HL-60/S4 treated with phorbol 12-myristate 13-acetate at 8.2 ng/mL for 4 days and 3 days (cell line): ENCODE data around the gene GABRG3.
"Not testable (repeated sequence)": the region's sequence is repeated elsewhere in the genome, so short reads cannot be mapped to it uniquely, and the experiment has no call there.

Experiments
- in situ Hi-C: fragments of 300-500 bp; cut with MboI; formaldehyde crosslinking; loops from 2 replicates; pipeline ENCODE4 v1.15.0; 2022; ENCODE audit warnings: low sequenced_read_pairs

Gene GABRG3

DNA sequence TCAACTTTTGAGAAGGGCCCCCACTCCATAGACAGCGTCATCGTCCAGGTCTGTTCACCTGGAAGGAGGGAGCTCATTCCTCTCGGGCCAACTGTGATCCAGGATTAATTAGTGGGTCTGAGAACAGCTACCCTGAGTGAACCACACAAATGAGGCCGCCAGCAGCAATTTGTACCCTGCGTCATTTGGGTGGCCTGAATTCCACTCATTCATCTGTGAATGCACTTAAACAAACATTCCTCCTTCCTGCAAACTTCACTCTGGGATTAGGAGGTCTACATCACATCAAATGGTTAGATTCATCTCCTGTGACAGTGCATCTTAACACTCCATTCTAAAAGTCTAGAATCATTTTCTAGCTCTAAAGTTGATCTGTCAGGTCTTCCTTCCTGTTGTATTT, 201.8 kb downstream of the GABRG3 start:
- in situ Hi-C loops, result no loop called here

DNA sequence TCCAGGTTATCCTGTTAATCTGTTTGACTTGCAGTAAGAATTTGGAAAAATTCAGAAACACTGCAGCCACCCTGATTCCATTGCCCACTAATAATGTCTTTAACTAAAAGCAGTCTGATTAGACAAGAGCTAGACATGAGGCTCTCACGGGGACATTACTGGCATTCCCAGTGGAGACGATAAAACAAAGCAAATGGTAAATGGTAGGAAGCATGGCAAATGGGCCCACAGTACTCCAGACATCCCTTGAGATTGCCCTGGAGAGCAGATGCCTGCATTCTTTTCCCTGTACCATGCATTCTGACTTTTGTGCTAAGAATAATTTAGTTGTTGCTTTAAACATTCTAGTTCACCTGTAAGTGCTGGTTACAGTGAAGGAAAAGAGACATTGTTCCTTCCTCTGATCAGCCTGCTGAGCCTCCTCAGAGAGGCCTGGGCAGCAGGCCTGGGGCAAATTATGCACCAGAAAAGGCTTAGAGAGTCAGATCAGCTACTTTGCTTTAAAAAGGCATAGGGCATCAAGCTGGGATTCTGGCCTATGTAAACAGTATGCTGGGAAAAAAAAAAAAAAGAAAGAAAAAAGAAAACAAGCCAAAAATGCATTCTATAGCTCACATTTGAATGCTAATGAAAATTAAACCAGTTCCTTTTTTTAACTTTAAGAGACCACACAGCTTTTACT, 204.6 kb downstream of the GABRG3 start:
- in situ Hi-C loops, result no loop called here

DNA sequence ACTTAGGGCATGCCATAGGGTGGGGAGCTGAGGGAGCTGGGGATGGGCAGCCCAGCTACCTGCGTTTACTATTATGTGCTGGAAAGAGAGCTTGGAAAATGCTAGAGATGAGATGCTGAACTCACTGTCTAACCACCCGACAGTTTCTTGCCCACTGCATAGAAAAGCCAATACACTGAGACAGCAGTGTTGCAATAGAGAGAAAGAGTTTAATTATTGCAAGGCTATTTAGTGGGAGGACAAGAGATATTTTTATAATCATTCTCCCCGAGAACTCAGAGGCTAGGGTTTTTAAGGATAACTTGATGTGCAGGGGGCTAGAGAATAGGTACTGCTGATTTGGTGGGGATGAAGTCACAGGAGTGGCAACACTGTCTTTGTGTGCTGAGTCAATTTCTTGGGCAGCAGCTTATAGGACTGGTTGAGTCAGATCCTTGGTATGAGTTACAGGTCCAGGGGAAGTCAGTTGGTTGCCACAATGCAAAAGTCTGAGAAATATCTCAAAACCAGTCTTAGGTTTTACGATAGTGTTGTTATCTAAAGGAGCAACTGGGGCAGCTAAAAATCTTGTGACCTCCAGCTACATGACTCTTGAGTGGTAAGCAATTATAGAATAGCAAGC, 205.9 kb downstream of the GABRG3 start:
- in situ Hi-C loops, result no loop called here

DNA sequence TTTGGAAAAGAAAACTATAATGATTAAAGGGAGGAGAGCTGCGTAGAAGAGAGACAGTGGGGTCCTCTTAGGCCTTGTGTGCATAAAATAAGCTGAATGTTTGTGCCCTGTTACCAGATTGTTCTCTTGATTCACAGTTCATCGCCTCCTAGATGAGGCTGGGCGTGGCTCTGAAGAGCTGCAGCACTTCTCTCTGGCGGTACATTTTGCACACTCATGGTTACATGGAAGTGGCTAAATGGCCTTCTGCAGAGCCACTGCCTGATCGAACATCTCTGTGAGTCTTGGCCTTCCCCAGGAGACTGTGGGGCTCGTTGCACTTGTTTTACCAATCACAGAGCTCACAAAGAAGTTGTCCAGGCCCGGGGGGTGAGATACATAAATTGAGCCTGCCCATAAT, 208.8 kb downstream of the GABRG3 start:
- in situ Hi-C loops, result no loop called here

DNA sequence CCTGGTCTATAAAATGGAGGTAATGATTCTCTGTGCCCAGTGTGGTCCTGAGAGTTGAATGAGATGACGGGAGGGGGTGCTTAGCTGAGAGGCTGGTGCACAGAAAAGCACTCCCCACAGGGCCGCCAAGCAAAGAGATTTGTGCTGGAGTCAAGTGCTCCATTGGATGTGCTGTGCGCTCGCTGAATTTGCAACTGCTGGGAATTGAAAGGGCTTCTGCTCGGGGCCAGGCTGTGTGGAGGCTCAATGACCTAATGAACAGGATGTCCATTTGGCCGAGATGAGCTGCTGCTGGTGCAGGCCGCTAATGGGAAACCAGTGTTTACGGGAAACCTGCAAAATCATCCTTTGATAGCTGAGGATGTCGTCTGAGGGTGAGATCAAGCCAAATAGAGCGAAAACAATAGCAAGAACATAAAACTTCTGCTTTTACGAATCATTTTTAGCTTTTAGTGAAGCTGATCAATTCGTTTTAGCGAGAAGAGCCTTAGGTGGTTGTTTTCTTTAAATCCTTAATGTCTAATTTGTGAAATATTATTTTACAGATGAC, 211.7 kb downstream of the GABRG3 start:
- in situ Hi-C loops, result no loop called here

DNA sequence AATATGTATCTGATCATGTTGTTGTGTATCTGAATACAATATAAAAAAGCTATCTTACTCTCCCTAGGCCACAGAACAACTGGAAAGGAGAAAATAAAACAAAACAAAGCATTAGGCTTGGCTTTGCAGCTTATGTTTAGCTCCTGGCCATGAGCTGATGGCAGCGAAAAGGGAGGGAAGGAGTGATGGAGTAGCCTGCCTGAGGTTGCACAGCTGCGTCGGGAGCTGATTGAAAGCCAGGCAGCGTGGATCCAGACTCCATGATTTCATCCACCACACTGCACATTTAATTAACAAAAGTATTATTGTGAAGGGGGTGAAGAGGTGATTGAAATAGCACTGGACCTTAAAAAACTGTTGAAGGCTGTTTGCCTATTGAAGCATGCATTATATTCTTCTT, 212.2 kb downstream of the GABRG3 start:
- in situ Hi-C loops, result no loop called here

DNA sequence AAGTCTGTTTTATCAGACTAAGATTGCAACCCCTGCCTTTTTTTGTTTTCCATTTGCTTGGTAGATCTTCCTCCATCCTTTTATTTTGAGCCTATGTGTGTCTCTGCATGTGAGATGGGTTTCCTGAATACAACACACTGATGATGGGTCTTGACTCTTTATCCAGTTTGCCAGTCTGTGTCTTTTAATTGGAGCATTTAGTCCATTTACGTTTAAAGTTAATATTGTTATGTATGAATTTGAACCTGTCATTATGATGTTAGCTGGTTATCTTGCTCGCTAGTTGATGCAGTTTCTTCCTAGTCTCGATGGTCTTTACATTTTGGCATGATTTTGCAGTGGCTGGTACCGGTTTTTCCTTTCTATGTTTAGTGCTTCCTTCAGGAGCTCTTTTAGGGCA, 220.5 kb downstream of the GABRG3 start:
- in situ Hi-C loops, result not testable (repeated sequence)

DNA sequence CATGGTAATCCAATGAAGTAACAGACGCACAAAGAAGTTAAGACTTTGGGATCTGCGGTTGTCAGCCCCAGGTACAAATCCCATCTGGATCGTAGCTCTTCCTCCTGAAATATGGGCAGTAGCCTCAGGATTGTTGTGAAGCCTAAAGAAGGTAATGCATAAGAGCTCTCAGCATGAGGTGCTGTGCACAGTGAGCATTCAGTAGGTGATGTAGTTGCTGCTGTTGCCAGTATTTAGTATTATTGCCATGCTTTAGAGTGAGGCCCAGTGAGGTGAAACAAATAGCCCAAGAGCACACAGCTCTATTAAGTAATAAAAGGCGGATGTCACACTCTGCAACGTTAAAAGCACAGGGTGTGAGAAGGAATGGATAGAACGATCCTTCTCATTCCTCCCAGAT, 225.7 kb downstream of the GABRG3 start:
- in situ Hi-C loops, result no loop called here

DNA sequence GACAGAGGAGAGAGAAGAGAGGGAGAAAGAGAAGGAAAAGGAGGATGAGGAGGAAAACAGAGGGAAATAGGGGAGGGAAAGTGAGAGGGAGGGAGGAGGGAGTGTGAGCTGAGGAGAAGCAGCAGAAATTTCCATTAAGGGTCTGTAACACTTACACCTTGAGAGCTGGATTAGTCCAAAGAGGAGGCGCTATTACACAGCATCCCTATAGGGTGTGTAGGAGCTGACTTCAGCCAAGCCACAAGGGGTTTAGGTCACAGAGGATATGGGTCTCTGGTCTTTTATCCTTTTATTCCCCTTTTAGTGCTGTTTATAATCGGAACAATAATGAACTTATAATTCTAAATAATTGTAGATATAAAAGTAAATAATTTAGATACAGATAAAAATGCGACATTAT, 230.4 kb downstream of the GABRG3 start:
- in situ Hi-C loops, result no loop called here

DNA sequence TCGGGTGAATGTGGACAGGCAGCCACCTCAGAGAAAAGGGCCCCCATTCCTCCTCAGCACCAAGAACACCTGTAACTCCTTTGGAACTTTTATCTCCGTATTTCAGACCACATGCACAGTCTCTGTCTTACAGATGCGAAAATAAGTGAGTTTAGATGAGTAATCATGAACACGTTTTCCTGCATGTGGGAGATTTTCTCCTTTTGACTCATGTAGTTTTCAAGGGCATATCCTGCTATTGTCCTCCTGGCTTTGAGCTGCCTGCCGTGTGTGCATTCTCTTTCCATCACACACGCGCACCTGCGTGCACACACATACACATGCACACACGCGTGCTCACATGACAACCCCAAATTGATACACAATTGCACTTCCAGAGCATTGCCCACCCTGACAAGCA, 239.2 kb downstream of the GABRG3 start:
- in situ Hi-C loops, result no loop called here

DNA sequence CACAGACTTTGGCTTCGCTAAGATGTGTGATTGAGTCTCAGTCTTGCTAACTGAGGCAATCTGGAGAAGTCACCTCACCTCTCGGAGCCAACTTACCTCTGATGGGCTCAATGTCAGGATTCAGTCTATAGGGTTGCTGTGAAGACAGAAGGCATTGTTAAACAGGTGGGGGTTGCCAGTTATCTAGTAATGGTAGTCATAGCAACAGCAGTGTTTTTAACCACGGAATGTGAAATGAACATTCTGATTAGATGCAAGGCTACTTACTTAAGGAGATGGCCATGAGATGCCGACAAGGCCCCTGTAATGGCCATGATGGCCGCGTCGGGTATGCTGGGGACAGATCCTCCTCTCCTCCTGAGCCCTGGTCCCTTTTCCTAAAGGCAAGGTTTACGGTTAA, 243.1 kb downstream of the GABRG3 start:
- in situ Hi-C loops, result no loop called here

DNA sequence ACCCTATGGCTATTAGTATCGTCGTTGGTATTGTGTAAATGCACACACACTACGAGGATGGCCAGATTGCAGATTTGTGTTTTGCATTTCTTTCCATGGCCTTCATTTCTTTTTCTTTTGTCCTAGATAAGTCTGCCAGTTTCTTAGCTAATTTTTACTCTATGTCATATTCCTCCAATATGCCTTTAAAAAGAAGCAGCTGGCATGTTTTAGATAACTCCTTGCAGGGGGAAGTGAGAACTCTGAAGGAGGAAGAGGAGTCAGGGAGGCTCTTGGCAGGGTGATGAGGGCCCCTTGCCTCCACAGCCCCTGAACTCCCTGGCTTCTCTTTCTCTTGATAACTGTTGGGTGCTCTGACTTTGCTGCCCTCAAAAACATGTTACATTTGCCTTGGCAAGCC, 244.0 kb downstream of the GABRG3 start:
- in situ Hi-C loops, result no loop called here

DNA sequence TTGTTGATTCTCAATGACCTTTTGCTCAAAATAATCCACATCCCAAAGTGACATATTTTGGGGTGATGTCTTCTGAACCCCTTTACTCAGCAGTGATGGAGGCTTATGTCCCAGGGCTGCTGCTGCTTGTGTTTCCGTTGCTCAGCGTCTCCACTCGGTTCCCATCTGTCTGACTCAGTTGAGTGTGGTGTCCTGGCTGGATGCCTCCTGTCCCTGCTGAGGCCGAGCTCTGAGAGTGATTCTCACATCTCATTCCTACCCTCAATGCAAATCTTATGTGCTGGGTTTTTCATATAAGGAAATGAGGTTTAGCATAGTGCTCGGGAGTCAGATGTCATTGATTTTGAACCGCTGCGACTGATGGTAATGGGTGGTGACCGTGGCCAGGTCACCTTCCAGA, 247.4 kb downstream of the GABRG3 start:
- in situ Hi-C loops, result no loop called here

DNA sequence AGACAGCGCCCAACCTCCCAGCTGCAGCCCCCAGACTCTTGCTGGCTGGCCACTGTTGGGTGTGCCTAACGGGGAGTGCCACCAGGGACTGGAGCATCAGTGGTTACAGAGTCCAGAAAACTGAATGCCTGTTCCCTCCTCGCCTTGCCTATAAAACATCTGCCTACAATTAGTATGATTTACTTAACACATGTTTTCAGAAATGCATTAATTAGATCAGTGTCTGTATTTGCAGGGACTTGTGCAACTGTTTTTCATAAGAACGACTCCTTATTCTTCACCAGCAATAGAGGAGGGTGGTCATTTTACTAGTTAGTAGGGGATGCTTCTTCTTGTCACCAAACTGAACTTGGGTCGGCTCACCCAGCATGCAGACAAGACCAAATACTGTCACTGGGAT, 248.7 kb downstream of the GABRG3 start:
- in situ Hi-C loops, result no loop called here

DNA sequence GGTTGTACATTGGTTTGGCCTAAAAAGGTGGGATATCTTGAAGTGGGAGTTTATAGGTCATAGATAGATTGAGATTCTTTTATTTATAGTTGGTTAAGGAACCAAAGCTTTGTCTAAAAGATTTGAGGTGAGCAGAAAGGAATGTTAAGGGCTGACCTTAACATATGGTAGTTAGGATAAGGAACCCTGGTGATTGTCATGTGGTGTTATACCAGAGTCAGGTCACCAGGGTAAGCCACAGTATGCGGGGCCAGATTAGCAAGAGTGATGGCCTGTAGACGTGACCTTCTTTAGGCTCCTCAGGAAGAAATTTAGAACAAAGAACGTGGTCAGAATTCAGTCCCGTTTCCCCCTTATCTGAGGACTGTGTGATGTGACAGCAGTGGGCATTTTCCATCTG, 249.2 kb downstream of the GABRG3 start:
- in situ Hi-C loops, result no loop called here

DNA sequence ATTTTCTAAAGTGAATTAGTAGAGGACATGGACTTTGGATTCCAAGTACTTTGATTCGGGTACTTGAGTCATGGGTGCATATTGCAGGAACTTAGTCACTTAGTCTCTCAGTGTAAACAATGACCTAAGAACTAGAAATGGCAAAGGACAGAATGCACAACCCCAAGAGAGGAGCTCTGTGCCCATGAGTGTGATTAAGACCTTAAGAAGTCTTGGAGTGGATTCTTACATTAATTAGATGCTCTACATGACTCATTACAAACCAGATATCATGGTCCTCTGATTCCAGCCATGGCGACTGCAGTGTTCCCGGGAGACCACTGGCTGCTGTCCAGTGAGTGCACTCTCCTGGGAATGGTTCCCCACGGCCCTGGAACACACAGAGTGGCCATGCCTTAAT, 251.5 kb downstream of the GABRG3 start:
- in situ Hi-C loops, result no loop called here

DNA sequence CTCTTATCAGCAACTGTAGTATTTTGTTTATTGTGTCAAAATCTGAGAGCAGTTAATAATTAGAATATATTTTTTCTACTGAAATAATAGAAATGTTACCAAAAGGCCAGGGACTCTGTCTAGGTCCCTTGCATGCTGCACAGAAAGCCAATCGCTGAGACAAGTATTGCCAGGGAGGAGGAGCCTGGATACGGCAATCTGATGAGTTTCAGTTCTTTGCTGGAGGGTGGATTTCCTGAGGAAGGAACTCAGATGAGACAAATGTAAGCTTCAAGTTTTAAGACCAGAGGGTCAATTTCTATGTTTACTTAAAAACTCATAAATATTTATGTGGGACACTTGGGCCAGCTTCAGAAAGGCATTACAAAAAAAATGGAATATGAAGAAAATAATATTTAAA, 252.2 kb downstream of the GABRG3 start:
- in situ Hi-C loops, result no loop called here

DNA sequence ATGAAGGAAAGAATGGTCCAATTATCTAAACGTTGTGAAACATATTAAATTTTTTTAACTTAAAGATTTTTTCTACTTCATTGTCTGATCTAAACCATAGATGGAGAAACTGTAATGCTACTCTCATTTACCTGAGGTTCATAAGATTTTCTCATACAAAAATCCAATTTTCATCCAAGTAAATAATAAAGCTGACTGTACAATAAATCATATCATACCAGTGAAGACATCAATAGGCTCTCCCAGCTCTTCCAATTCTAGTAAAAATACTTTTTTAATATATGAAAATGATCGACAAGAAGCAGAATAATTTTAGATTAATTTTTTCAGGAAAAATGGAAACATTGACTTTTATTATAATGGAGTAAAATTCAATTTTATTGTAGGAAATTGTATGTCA, 260.8 kb downstream of the GABRG3 start:
- in situ Hi-C loops, result no loop called here

DNA sequence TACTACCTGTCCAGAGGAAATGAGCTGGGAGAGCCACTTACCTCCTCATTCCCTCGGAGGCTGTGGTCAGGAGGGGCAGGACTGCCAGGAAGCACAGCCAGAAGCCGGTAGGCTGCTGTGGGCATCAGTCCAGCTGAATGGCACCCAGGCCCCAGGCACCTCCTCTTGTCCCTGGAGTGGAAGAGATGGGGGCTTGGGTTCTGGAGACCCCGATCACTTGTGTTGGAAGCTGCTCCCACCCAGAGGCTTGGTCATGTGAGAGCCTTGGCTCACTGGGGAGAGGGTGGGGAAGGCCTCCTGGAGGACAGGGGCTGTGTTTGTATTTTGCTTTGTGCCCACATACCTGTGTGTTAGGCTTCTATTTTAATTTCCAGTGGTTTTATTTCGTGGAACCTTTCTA, 261.9 kb downstream of the GABRG3 start:
- in situ Hi-C loops, result no loop called here

DNA sequence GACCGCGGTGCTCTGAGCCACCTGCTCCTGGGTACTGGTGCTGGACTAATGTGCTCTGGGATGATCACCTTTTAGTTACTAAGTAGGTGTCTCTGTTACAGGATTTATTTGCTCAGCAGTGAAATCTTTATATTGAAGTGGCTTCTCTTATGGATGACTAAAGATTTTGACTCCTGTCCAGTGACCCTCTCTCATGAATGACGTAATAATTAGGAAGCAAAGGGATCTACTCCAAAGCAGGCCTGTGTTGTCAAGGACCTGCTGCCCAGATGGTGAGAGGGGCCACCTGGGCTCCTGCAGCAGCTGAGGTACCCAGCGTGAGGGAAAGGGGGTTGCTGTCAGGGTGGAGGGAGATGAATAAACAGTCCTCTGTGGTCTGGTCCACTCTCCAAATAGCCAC, 263.6 kb downstream of the GABRG3 start:
- in situ Hi-C loops, result no loop called here

DNA sequence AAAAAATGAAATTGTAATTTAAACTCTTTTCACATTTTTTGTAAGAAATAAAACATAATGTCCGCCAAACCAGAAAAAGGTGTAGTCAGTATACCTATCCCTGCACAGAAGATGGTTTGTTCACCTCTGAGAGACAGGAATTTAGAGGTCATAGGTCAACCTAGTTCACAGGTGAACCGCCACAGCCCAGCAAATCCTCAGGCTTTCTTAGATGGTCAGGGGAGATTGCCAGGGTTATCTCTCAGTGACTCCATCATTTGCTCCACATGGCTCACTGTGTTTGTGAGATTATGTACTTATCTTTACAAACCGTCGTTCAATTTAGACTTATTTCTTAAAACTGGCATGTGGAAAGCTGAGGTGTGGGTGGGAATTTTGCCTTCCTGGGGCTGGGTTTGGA, 264.2 kb downstream of the GABRG3 start:
- in situ Hi-C loops, result no loop called here

DNA sequence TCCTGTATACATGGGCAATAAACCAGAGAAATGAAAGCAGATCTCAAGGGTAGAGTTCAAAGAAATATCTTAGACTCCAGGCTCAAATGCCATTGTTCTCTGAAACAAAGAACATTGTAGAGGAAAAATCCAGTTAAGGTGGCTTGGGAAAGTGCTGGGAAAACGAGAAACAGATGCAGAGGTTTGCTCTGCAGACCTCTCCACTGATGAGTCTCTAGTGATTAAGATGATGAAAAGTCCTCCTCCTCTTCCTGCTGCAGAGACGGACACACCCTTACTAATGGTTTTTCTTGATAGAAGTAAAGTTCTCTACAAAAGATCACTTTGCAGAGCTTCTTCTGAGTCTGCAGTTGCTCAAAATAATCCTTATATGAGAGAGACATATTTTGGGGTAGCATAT, 264.7 kb downstream of the GABRG3 start:
- in situ Hi-C loops, result no loop called here
